ENCODE measurements around the gene SLC38A9. TPM values are rescaled to one million over a fixed set of nuclear protein-coding genes. Genes with fewer than 3 reads are reported as not detected.
A peak's percentile ranks its signal among the peaks of the same experiment; 100 is the strongest.

SLC38A9 gene
- total RNA-seq, 2 donors from 2014 or later: 14.8 to 20.8 TPM

DNA sequence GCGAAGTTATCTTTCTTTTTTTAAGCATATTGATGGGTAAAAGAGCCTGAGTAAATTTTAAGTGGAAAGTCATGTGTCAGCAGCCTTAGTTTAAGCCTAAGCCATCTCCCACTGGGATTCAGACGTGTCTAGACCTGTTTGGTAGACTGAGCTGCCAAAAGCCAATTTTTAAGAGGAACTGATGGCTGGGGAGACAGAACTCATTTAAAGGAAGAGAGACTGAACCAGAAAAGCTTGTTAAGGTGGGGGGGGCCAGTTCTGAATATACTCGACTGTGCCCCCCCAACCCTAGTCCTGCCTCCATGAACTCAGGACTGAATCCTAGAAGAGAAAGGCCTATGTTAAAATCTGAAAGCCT lies 119.0 kb downstream of the SLC38A9 start:
- peaks cover 4% of the 10 kb centered on the region for H3K4me1 ChIP-seq (replicated peaks)
- no peaks in the 10 kb centered on the region for H3K9me3 ChIP-seq
- DNase-seq (ENCODE audit: low spot score): peak; percentile 67
- peak overlapping the region; percentile 50 to 58 for H3K27ac ChIP-seq
- TF ChIP-seq, protein P1, sequence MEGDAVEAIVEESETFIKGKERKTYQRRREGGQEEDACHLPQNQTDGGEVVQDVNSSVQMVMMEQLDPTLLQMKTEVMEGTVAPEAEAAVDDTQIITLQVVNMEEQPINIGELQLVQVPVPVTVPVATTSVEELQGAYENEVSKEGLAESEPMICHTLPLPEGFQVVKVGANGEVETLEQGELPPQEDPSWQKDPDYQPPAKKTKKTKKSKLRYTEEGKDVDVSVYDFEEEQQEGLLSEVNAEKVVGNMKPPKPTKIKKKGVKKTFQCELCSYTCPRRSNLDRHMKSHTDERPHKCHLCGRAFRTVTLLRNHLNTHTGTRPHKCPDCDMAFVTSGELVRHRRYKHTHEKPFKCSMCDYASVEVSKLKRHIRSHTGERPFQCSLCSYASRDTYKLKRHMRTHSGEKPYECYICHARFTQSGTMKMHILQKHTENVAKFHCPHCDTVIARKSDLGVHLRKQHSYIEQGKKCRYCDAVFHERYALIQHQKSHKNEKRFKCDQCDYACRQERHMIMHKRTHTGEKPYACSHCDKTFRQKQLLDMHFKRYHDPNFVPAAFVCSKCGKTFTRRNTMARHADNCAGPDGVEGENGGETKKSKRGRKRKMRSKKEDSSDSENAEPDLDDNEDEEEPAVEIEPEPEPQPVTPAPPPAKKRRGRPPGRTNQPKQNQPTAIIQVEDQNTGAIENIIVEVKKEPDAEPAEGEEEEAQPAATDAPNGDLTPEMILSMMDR (IDR thresholded peaks at IDR 0.05): no peak
- peak; percentile 59 for TF ChIP-seq POLR2AphosphoS5 (IDR thresholded peaks at IDR 0.05)
- intact Hi-C loops (cut with DNase I): no loop called here
- no peak overlapping the region for H3K4me3 ChIP-seq
- 42% methylated on average over 3 of the region's 3 CpGs for WGBS
- no peaks in the 10 kb centered on the region for H3K27me3 ChIP-seq (replicated peaks; ENCODE audit: insufficient read depth)
- no peaks in the 10 kb centered on the region for H3K36me3 ChIP-seq

- Histone ChIP-seq H3K27me3 (replicated peaks; ENCODE audit: insufficient read depth) (no peaks in the 10 kb centered on the region), H3K36me3 (no peaks in the 10 kb centered on the region), H3K9me3 (no peaks in the 10 kb centered on the region), H3K4me3 (no peak overlapping the region), H3K4me1 (replicated peaks) (peaks cover 1% of the 10 kb centered on the region), H3K27ac (peak overlapping the region; percentile 50 to 58)
- intact Hi-C loops (cut with DNase I): no loop called here
- 42% methylated on average over 5 of the region's 5 CpGs for WGBS
- no peak for DNase-seq (ENCODE audit: low spot score)
- TF ChIP-seq, protein P1 (IDR thresholded peaks at IDR 0.05): no peak
- TF ChIP-seq POLR2A (IDR thresholded peaks at IDR 0.05): no peak
- TF ChIP-seq POLR2AphosphoS5 (IDR thresholded peaks at IDR 0.05): no peak
Measured at GRCh38 chr5:55592388-55593114, 119.6 kb downstream of the SLC38A9 start.

GRCh38 chr5:55591686-55592085 lies 120.4 kb downstream of the SLC38A9 start:
- H3K9me3 ChIP-seq: no peaks in the 10 kb centered on the region
- no peak overlapping the region for H3K27ac ChIP-seq
- H3K4me1 ChIP-seq (replicated peaks): no peaks in the 10 kb centered on the region
- H3K4me3 ChIP-seq: no peak overlapping the region
- intact Hi-C loops (cut with DNase I): no loop called here
- DNase-seq (ENCODE audit: low spot score): no peak
- 85% methylated on average over 4 of the region's 4 CpGs for WGBS
- no peaks in the 10 kb centered on the region for H3K27me3 ChIP-seq (replicated peaks; ENCODE audit: insufficient read depth)
- no peaks in the 10 kb centered on the region for H3K36me3 ChIP-seq
- no peak for TF ChIP-seq POLR2A (IDR thresholded peaks at IDR 0.05)
- TF ChIP-seq, protein P1 (IDR thresholded peaks at IDR 0.05): no peak
- TF ChIP-seq POLR2AphosphoS5 (IDR thresholded peaks at IDR 0.05): no peak

DNA sequence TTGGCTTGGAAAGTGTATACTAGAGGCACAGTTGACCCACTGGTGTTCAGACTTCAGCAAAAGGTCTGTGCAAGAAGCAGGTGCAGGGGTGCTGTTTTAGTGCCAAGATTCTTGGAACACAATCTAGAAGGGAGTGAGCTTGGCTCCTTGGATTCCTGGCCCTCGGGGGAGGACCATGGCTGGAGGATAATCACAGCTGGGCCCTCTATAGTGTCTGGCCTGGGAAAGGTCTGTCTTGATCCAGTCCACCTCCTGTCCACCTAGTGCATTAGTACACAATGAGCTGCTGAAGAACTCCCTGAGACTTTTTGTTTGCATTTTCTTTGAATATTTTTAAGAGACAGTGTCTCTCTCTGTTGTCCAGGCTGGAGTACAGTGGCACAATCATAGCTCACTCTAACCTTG lies 126.9 kb downstream of the SLC38A9 start:
- Histone ChIP-seq H3K27ac (peak overlapping the region in 1 of 2 donors; percentile 49), H3K4me3 (no peak overlapping the region), H3K27me3 (replicated peaks; ENCODE audit: insufficient read depth) (no peaks in the 10 kb centered on the region), H3K9me3 (no peaks in the 10 kb centered on the region), H3K36me3 (no peaks in the 10 kb centered on the region), H3K4me1 (replicated peaks) (no peaks in the 10 kb centered on the region)
- intact Hi-C loops (cut with DNase I): no loop called here
- TF ChIP-seq POLR2AphosphoS5 (IDR thresholded peaks at IDR 0.05): no peak
- no peak for TF ChIP-seq POLR2A (IDR thresholded peaks at IDR 0.05)
- TF ChIP-seq, protein P1 (IDR thresholded peaks at IDR 0.05): no peak
- 28% methylated on average over 1 of the region's 1 CpG for WGBS
- DNase-seq (ENCODE audit: low spot score): no peak

All from prostate gland (tissue), 2 donors.